BE2C (cell line): ENCODE data around the gene WDR76.

ENCODE experiments used
- DNase-seq: peaks from one replicate; pipeline ENCODE4 v3.0.0-alpha.2; 2020
- H3K27me3 ChIP-seq: fragments of 250-450 bp; sonication (Bioruptor Pico); 2 replicates; pipeline ENCODE4 v1.5.1; 2020; ENCODE audit warnings: mild to moderate bottlenecking
- H3K36me3 ChIP-seq: fragments of 250-450 bp; sonication (Bioruptor Pico); 2 replicates; pipeline ENCODE4 v1.5.1; 2020; ENCODE audit warnings: mild to moderate bottlenecking
- H3K4me1 ChIP-seq: fragments of 250-450 bp; sonication (Bioruptor Pico); 2 replicates; pipeline ENCODE4 v1.5.1; 2020
- H3K4me3 ChIP-seq: 2 replicates; pipeline ENCODE4 v1.5.1; 2011; ENCODE audit warnings: low read depth, low read length
- H3K9me3 ChIP-seq: fragments of 250-450 bp; sonication (Bioruptor Pico); 2 replicates; pipeline ENCODE4 v1.5.1; 2020
- CTCF ChIP-seq: IDR thresholded peaks from 2 replicates; pipeline ENCODE4 v1.5.1; 2012; ENCODE audit warnings: mild to moderate bottlenecking, low read depth, low read length

The WDR76 gene

GRCh38 chr15:43868406-43868805 lies 41.6 kb downstream of the WDR76 start:
- Histone ChIP-seq H3K9me3 (no peaks in the 10 kb centered on the region), H3K4me3 (no peak overlapping the region), H3K4me1 (no peaks in the 10 kb centered on the region), H3K36me3 (peaks cover 21% of the 10 kb centered on the region), H3K27me3 (no peaks in the 10 kb centered on the region)
- no peak for DNase-seq
- TF ChIP-seq CTCF = no peak

- H3K36me3 ChIP-seq = peaks cover 26% of the 10 kb centered on the region
- no peaks in the 10 kb centered on the region for H3K4me1 ChIP-seq
- no peaks in the 10 kb centered on the region for H3K27me3 ChIP-seq
- H3K9me3 ChIP-seq = no peaks in the 10 kb centered on the region
- no peak overlapping the region for H3K4me3 ChIP-seq
- no peak for DNase-seq
- no peak for TF ChIP-seq CTCF
These were observed 45.0 kb downstream of the WDR76 start for GRCh38 chr15:43871835-43872234.

DNA sequence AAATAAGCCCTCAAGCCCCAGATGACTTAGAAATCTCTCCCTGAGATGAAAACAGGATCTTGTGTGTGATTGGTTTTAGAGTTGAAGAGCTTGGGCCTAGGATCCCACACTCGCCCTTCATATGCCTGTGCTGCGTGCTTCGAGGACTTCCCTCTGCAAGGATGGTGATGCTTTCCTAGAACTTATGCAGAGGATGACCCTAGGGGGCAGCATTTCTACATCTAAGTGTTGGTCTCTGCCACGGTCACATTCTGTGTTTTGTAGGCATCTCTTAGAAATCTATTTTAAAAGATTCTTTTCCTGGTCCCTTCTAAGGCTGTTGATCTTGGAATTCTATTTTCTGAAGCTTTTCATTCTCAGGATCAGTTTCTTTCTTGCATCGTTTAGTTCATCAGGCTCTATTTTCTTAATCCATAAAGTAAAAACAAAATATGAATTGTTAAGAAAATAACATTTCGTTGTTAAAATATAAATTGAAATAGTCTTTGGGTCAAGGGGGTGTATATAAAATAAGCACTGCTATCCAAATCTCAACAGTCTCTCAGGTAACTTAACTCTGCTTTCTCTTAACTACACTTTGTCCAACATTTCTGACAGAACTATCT lies 45.7 kb downstream of the WDR76 start:
- TF ChIP-seq CTCF = peak; percentile 89
- DNase-seq = peak; percentile 75
- Histone ChIP-seq H3K27me3 (no peaks in the 10 kb centered on the region), H3K36me3 (peaks cover 22% of the 10 kb centered on the region), H3K4me1 (no peaks in the 10 kb centered on the region), H3K4me3 (no peak overlapping the region), H3K9me3 (no peaks in the 10 kb centered on the region)

GRCh38 chr15:43873651-43874050 lies 46.8 kb downstream of the WDR76 start:
- no peak for DNase-seq
- peaks cover 27% of the 10 kb centered on the region for H3K36me3 ChIP-seq
- no peaks in the 10 kb centered on the region for H3K27me3 ChIP-seq
- no peak overlapping the region for H3K4me3 ChIP-seq
- TF ChIP-seq CTCF = no peak
- peaks cover 4% of the 10 kb centered on the region for H3K4me1 ChIP-seq
- H3K9me3 ChIP-seq = no peaks in the 10 kb centered on the region

GRCh38 chr15:43876872-43877271 lies 50.1 kb downstream of the WDR76 start:
- Histone ChIP-seq H3K36me3 (peaks cover 29% of the 10 kb centered on the region), H3K9me3 (0 out of 2 replicates have a peak, but pooled peaks cover 3% of the 10 kb centered on the region), H3K4me3 (no peak overlapping the region), H3K4me1 (peaks cover 4% of the 10 kb centered on the region), H3K27me3 (no peaks in the 10 kb centered on the region)
- no peak for DNase-seq
- no peak for TF ChIP-seq CTCF

- no peak for DNase-seq
- Histone ChIP-seq H3K36me3 (peaks cover 32% of the 10 kb centered on the region), H3K9me3 (0 out of 2 replicates have a peak, but pooled peaks cover 3% of the 10 kb centered on the region)
These were observed 50.6 kb downstream of the WDR76 start for GRCh38 chr15:43877371-43877770.

More at GRCh38 chr15:43877371-43877770, 50.6 kb downstream of the WDR76 start:
- no peak for TF ChIP-seq CTCF
- Histone ChIP-seq H3K27me3 (no peaks in the 10 kb centered on the region), H3K4me3 (no peak overlapping the region), H3K4me1 (peaks cover 4% of the 10 kb centered on the region)
